Activated T-cell treated with anti-CD3 and anti-CD28 coated beads for 24 hours (primary cell): ENCODE results near the gene OST4.

Source experiments
- DNase-seq: peaks from one replicate; pipeline ENCODE4 v3.0.0-alpha.2; 2020; ENCODE audit warnings: low read depth

OST4 gene

GRCh38 chr2:27093430-27094352, 22.2 kb upstream of the OST4 start:
- DNase-seq = no peak

GRCh38 chr2:27092696-27093429, 21.4 kb upstream of the OST4 start:
- DNase-seq = no peak

GRCh38 chr2:27091746-27092695, 20.6 kb upstream of the OST4 start:
- DNase-seq = no peak

GRCh38 chr2:27089111-27089954, 17.9 kb upstream of the OST4 start:
- DNase-seq = no peak

- DNase-seq = no peak
Observed at GRCh38 chr2:27088634-27089033, 17.2 kb upstream of the OST4 start.

- DNase-seq = no peak
Observed at GRCh38 chr2:27087823-27088410, 16.5 kb upstream of the OST4 start.

- DNase-seq = no peak
Observed at GRCh38 chr2:27086724-27087593, 15.5 kb upstream of the OST4 start, which contains the start of gene KHK. TSS of gene KHK (plus strand) at chr2:27086772. CDS start at chr2:27087260, 488 bp downstream.

- DNase-seq = peak; percentile 99
Observed at GRCh38 chr2:27086090-27086723, 14.8 kb upstream of the OST4 start.

- peak; percentile 14 for DNase-seq
Observed at GRCh38 chr2:27085673-27086089, 14.2 kb upstream of the OST4 start.

- DNase-seq = no peak
Observed at GRCh38 chr2:27085062-27085672, 13.7 kb upstream of the OST4 start.

- no peak for DNase-seq
Observed at GRCh38 chr2:27084297-27085061, 13.0 kb upstream of the OST4 start.

- DNase-seq = no peak
Observed at GRCh38 chr2:27083410-27084296, 12.2 kb upstream of the OST4 start.

GRCh38 chr2:27082773-27083409, 11.4 kb upstream of the OST4 start:
- no peak for DNase-seq

GRCh38 chr2:27081984-27082772, 10.7 kb upstream of the OST4 start:
- DNase-seq = no peak

GRCh38 chr2:27080603-27080936, 9.1 kb upstream of the OST4 start:
- no peak for DNase-seq

GRCh38 chr2:27080140-27080469, 8.7 kb upstream of the OST4 start:
- no peak for DNase-seq
